ENCODE data around the gene ARFGEF2. TPM values are rescaled to one million over a fixed set of nuclear protein-coding genes. Genes with fewer than 3 reads are reported as not detected.

ARFGEF2 gene
- polyA plus RNA-seq, 1 donor (not counting 4 experiments of a cell fraction or from before 2014, with no cell fraction given) = 19.2 TPM

- H3K27me3 ChIP-seq (ENCODE audit: control insufficient read depth, extremely low read depth, insufficient read depth, low read length) = no peaks in the 10 kb centered on the region
- H3K27ac ChIP-seq (ENCODE audit: control insufficient read depth, insufficient read depth, low read length) = peak overlapping the region; percentile 98
- no peaks in the 10 kb centered on the region for H3K9me1 ChIP-seq (ENCODE audit: control insufficient read depth, extremely low read depth, insufficient read depth, low read length)
- no peak for TF ChIP-seq CTCF (optimal IDR thresholded peaks at IDR 0.05 in 1 of 3, IDR thresholded peaks at IDR 0.05 in 1 of 3, conservative IDR thresholded peaks at IDR 0.05 in 1 of 3; ENCODE audit: extremely low read depth in 1 of 3, insufficient read depth in 2 of 3, low read length in 3 of 3)
- TF ChIP-seq EZH2 (IDR thresholded peaks at IDR 0.05; ENCODE audit: low read length) = no peak
- dilution Hi-C loops (cut with MboI; ENCODE audit: extremely low pct_ligation_motif_present, low sequenced_read_pairs) = no loop called here
- peaks cover 41% of the 10 kb centered on the region for H3K79me2 ChIP-seq (ENCODE audit: control insufficient read depth, insufficient read depth, low read length)
- peak overlapping the region; percentile 99 for H3K9ac ChIP-seq (ENCODE audit: control insufficient read depth, extremely low read depth, insufficient read depth, low read length)
- H4K20me1 ChIP-seq (ENCODE audit: control insufficient read depth, extremely low read depth, insufficient read depth, low read length) = peaks cover 6% of the 10 kb centered on the region
- H3K4me1 ChIP-seq (ENCODE audit: control insufficient read depth, extremely low read depth, insufficient read depth, low read length) = peaks cover 23% of the 10 kb centered on the region
- H3K4me3 ChIP-seq (ENCODE audit: control insufficient read depth in 2 of 3, extremely low read depth in 1 of 3, insufficient read depth in 2 of 3, low read depth in 1 of 3, low read length in 3 of 3) = peak overlapping the region; percentile 86 to 100 (median 95)
- H2AFZ ChIP-seq (ENCODE audit: control insufficient read depth, low read length) = peak overlapping the region; percentile 90
- FAIRE-seq (no peak), DNase-seq (ENCODE audit: low read depth, low spot score) (no peak)
- no peaks in the 10 kb centered on the region for H3K9me3 ChIP-seq (ENCODE audit: control insufficient read depth, low read depth, low read length)
- H3K36me3 ChIP-seq (ENCODE audit: control insufficient read depth in 2 of 2, extremely low read depth in 1 of 2, insufficient read depth in 2 of 2, low read length in 2 of 2) = peaks cover 2 to 7% of the 10 kb centered on the region in 2 experiments
- peak overlapping the region; percentile 75 for H3K4me2 ChIP-seq (ENCODE audit: control insufficient read depth, extremely low read depth, insufficient read depth, low read depth, low read length)
These were observed 124.1 kb downstream of the ARFGEF2 start for GRCh38 chr20:49045440-49046086.

- H3K4me1 ChIP-seq (ENCODE audit: control insufficient read depth, extremely low read depth, insufficient read depth, low read length) = peaks cover 27% of the 10 kb centered on the region
- FAIRE-seq = peak; percentile 44
These were observed 124.8 kb downstream of the ARFGEF2 start, which contains the start of gene CSE1L for GRCh38 chr20:49046087-49046900. TSS of gene CSE1L (plus strand) at chr20:49046312. CDS start at chr20:49058464, 12,152 bp downstream.

More at GRCh38 chr20:49046087-49046900, 124.8 kb downstream of the ARFGEF2 start, which contains the start of gene CSE1L:
- Histone ChIP-seq H3K27me3 (ENCODE audit: control insufficient read depth, extremely low read depth, insufficient read depth, low read length) (no peaks in the 10 kb centered on the region), H3K9ac (ENCODE audit: control insufficient read depth, extremely low read depth, insufficient read depth, low read length) (peak within 1 kb of the TSS; percentile 99), H3K36me3 (ENCODE audit: control insufficient read depth in 2 of 2, extremely low read depth in 1 of 2, insufficient read depth in 2 of 2, low read length in 2 of 2) (peaks cover 2 to 7% of the 10 kb centered on the region in 2 experiments), H3K9me3 (ENCODE audit: control insufficient read depth, low read depth, low read length) (no peaks in the 10 kb centered on the region), H4K20me1 (ENCODE audit: control insufficient read depth, extremely low read depth, insufficient read depth, low read length) (peaks cover 6% of the 10 kb centered on the region), H3K4me3 (ENCODE audit: control insufficient read depth in 2 of 3, extremely low read depth in 1 of 3, insufficient read depth in 2 of 3, low read depth in 1 of 3, low read length in 3 of 3) (peak within 1 kb of the TSS; percentile 86 to 100 (median 95)), H3K9me1 (ENCODE audit: control insufficient read depth, extremely low read depth, insufficient read depth, low read length) (no peaks in the 10 kb centered on the region), H2AFZ (ENCODE audit: control insufficient read depth, low read length) (peak within 1 kb of the TSS; percentile 93), H3K4me2 (ENCODE audit: control insufficient read depth, extremely low read depth, insufficient read depth, low read depth, low read length) (peak within 1 kb of the TSS; percentile 99), H3K27ac (ENCODE audit: control insufficient read depth, insufficient read depth, low read length) (peak within 1 kb of the TSS; percentile 98), H3K79me2 (ENCODE audit: control insufficient read depth, insufficient read depth, low read length) (peaks cover 48% of the 10 kb centered on the region)
- peak; percentile 61 for DNase-seq (ENCODE audit: low read depth, low spot score)
- dilution Hi-C loops (cut with MboI; ENCODE audit: extremely low pct_ligation_motif_present, low sequenced_read_pairs) = no loop called here
- TF ChIP-seq CTCF (optimal IDR thresholded peaks at IDR 0.05 in 1 of 3, IDR thresholded peaks at IDR 0.05 in 1 of 3, conservative IDR thresholded peaks at IDR 0.05 in 1 of 3; ENCODE audit: extremely low read depth in 1 of 3, insufficient read depth in 2 of 3, low read length in 3 of 3) (no peak), EZH2 (IDR thresholded peaks at IDR 0.05; ENCODE audit: low read length) (no peak)

Measured in keratinocyte (primary cell).